NCI-H146 treated with DMSO at 0.1 percent for 48 hours (cell line): Measurements from ENCODE around the gene POP5.
"Not testable (repeated sequence)": the region's sequence is repeated elsewhere in the genome, so short reads cannot be mapped to it uniquely, and the experiment has no call there.

Source experiments
- DNase-seq: peaks from one replicate; lab custom pipeline; 2025; ENCODE audit not compliant: unreplicated experiment; lab: John Stamatoyannopoulos, UW

POP5 gene, protein sequence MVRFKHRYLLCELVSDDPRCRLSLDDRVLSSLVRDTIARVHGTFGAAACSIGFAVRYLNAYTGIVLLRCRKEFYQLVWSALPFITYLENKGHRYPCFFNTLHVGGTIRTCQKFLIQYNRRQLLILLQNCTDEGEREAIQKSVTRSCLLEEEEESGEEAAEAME

DNA sequence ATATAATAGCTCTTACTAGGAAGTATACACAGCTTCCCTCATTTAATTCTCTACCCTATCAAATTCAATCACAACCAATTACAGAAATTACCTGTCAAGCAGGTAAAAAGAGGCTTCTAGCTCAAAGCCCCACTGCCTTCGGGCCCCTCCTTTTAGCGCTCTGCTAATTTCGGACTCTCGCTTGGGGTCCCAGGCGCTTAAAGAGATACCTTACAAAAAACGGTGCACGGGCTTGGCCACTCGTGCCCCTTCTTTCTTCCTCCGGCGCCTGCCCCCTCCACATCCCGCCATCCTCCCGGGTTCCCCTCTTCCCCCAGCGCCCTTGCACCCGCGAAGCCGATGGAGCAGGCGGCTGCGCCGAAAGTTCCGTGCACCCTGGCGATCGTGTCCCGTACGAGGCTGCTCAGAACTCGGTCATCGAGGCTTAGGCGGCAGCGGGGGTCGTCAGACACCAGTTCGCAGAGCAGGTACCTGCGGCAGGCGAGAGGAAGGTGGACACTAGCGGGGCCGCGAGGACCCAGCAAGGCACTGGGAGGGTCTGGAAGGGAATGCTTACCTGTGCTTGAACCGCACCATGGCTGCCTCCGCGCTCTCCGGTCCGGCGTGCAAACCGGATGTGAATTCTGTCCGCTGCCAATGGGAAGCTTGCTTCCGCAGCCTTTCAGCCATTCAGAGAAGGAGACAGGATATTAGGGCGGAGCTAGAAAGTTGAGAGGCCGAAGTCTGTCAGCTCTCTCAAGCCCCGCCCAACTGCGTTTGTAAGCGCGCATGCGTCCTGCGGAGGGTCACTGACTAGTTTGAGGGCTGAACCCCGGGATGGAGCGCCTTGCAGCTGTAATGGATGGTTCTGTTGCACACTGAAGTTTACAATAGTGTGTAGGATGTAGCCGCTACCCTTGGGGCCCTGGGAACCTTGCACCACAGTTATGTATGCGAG is at the start of gene POP5:
Gene POP5 (minus strand): TSS at position 616 of the 937 bp plus-strand sequence. CDS start 40 bp downstream, at position 576.
- DNase-seq: peak; percentile 98

DNA sequence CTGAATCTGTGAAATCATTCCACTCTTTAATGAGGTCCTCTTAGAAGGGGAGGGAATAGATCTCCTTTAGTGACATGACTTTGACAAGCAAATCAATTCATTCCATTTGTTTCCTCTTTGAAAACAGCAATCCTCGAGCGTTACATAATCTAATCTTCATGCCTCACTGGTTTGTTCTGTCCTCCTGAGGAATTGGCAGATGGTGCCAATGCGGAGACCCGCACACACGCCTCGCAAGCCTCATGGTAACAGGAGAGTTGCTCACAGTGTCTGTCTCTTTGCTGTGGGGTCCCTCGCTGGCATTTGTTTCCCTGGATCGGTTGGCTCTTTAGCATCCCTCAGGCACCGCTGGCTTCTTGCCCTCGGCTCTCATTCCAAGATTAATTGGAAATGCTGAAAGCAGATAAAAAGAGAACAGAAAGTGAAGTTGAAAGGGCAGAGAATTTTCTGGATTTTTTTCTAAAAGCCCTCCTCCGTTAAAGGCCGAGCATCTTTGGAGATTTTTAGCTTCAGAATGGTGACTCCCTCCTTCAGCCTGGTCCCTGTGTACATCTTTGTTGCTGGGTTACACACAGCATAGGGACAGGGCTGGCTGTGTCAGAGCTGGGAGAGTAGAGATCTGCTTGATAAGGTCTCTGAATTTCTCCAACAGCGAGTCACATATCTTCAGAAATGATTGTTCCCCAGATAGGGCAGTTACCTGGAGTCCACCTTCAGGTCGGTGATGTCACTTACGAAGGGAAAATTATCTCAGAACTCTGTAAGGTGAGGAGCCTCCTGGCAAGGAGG is 49.1 kb upstream of the POP5 start:
- DNase-seq: no peak

DNA sequence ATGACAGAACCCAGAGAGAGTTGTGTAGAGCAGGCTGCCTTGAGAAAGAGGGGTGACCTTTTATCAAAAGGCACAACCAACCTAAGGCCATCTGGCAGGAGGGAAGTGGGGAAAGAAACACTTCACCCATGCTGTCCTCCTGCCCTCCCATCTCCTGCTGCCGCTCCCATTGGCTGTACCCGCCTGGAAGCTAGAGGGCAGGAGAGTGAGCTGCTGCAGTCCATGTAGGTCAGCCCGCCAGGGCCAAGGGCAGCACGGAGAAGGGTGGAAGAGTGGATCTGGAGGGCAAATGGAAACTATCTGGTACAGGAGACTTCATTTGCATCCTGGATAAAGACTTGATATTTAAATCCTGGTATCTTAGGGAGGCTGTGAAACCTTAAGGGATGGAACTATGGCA is 47.7 kb upstream of the POP5 start:
- DNase-seq: no peak

DNA sequence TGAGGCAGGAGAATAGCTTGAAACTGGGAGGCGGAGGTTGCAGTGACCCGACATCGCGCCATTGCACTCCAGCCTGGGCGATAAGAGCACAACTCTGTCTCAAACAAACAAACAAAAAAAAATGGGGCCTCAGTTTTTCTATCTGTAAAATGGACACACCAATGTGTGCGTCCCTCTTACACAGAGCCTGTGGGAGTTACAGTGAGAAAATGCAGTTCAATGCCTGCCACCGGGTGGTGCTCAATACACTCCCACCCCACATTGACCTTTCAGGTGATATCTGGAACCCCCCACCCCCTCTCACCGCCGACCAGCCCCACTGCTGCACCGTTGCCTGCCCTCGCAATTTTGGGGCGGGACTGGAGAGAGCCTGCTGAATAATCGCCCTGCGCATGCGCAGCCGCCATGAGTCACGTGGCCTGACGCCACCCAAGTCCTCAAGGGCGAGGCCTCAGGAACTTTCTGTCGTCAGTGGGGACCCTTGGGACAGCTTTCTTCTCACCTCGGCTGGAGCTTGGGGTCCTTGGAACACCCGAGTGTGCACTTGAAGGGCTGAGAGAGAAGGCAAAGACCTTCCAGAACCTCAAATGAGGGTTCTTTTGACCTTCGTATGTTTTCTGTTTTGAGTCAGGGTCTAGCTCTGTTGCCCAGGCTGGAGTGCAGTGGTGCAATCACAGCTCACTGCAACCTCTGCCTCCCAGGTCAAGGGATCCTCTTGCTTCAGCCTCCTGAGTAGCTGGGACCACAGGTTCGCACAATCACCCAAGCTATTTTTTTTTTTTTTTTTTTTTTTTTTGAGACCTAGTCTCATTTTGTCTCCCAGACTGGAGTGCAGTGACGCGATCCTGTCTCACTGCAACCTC is 44.6 kb upstream of the POP5 start:
- no peak for DNase-seq

DNA sequence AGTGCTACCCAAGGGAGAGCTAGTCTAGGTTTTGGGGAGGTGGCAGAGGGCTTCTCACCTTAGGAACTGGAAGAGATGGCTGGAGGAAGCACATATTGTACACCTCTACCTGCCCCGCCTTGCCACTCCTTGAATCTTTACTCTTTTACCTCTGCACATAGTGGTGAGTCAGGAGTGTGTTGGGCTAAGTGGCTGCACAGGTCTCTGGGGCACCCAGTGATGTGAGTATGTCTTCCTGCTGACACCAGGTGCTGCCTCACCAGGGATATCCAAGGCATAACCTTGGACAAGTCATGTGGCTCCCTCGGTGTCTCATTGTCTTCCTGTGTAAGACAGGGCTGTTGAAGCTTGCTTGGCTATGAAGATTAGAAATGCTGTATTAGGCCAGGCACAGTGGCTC is 39.4 kb upstream of the POP5 start:
- DNase-seq: no peak

DNA sequence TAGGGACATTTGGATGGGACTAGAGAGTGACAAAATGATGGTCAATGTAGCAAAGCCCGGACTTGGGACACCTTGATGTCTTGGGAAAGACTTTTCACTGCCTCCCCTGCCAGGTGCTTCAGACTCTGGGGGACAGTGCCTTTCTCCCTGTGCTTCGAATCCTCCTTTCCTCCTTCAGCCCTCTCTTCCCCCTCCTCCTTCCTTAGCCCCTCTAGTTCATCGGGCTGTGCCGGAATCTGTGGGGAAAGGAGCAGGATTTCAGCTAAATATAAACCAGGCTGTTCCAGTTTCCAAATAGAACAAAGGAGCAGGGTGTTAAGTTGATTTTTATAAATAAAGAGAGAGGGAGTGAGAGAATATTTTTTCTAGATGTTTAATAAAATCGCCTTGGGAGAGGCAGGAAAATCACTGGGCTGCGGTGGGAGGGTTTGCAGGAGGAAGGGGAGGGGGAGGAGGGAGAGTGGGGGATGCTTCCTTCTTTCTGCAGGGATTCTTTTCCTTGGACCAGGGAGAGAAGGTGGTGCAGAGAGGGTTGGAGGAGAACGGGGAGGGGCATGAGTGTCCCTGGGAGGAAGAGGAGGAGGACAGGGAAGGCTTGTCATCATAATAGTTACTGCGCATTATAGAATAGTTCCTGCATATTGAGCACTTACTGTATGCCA is 37.9 kb upstream of the POP5 start:
- DNase-seq: no peak

DNA sequence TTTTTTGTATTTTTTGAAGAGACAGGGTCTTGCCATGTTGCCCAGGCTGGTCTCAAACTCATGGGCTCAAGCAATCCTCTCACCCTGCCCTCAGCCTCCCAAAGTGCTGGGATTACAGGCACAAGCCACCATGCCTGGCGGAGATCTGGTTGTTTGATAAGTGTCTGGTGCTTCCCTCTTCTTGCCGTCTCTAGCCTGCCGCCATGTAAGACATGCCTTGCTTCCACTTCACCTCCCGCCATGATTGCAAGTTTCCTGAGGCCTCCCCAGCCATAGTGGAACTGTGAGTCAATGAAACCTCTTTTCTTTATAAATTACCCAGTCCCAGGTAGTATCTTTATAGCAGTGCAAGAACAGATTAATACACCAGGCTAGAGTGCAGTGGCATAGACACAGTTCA is 36.6 kb upstream of the POP5 start:
- DNase-seq: not testable (repeated sequence)

DNA sequence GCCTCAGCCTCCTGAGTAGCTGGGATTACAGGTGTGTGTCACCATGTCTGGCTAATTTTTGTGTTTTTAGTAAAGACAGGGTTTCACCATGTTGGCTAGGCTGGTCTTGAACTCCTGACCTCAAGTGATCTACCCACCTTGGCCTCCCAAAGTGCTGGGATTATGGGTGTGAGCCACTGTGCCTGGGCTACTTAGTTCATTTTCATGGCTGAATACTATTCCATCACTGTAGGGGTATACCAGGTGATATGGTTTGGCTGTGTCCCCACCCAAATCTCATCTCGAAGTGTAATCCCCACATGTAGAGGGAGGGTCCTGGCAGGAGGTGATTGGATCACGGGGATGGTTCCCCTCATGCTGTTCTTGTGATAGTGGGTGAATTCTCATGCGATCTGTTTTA is 36.0 kb upstream of the POP5 start:
- not testable (repeated sequence) for DNase-seq

DNA sequence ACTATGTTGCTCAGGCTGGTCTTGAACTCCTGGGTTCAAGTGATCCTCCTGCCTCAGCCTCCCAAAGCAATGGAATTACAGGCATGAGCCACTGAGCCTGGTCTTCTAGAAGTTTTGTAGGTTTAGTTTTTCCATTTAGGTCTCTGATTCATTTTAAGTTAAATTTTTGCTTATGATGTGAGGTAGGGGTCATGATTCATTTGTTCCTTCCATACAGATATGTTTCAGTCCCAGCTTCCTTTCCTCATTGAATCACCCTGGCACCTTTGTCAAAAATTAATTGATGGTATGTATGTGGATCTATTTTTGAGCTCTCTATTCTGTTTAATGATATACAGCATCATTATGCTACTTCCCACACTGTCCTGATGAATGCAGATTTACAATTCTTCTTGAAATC is 33.6 kb upstream of the POP5 start:
- DNase-seq: no peak

DNA sequence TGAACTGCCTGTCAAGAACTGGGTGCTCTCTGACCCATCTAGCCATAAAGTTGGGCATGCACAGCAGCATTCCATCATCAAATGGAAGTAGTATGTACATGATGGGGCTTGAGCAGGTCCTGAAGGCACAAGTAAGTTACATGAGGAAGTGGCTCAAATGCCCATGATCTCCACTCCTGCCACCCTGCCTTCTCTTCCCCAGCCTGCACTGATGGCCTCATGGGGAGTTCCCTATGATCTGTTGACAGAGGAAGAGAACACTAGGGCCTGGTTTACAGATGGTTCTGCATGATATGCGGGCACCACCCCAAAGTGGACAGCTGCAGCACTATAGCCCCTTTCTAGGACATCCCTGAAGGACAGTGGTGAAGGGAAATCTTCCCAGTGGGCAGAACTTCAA is 30.3 kb upstream of the POP5 start:
- DNase-seq: not testable (repeated sequence)

DNA sequence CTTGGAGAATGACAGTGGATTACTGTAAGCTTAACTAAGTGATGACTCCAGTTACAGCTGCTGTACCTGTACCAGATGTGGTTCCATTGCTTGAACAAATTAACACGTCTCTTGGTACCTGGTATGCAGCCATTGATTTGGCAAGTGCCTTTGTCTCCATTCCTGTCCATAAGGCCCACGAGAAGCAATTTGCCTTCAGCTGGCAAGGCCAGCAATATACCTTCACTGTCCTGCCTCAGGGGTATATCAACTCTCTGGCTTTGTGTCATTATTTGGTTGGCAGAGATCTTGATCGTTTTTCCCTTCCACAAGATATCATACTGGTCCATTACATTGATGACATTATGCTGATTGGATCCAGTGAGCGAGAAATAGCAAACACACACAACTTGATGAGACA is 29.4 kb upstream of the POP5 start:
- no peak for DNase-seq

DNA sequence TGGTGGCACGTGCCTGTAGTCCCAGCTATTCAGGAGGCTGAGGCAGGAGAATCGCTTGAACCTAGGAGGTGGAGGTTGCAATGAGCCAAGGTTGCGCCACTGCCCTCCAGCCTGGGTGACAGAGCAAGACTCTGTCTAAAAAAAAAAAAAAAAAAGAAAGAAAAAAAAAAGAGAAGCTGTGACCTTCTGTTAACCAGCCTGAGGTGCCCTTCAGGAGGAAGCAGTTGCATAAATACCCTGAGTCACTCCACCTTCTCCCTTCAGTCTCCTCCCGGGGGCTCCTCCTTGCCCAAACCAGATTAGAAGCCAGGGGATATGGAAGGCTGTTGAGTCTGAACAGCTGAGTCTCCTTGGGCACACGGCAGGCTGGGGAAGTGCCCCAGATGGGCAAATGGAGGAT is 21.2 kb upstream of the POP5 start:
- DNase-seq: not testable (repeated sequence)

DNA sequence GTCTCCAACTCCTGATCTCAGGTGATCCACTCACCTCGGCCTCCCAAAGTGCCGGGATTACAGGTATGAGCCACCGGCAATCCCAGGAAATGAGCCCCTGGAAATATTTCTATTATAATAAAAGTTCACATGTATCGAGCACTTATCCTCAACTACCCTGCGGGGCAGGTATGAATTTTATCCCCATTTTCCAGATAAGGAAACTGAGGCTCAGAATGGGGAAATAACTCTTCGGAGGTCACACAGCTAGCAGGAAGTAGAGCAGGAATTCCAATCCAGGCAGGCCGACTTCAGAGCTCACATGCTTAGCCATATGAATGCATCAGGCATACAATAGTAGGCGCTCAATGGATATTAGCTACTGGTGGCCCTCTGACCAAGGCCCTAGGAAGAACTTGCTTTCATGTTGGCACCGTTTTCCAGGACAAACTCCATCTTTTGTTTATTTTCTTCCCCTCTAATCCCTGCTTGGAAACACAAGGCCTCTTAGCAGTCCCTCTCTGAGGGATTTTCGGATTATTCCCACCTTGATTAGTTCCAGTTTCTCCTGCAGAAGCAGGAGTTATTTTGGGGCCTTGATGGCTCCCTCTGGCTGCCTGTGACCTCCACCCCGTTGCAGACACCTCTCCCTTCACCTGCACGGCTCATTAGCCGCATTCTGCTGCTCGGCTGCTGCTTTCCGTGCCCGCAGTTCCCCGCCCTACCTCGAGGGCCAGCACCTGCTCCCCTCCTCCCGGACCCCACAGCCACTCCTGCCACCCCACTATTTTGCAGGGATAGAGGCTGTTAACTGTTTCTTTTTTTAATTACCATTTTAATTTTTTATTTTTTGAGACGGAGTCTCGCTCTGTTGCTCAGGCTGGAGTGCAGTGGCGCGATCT is 18.7 kb upstream of the POP5 start:
- no peak for DNase-seq

DNA sequence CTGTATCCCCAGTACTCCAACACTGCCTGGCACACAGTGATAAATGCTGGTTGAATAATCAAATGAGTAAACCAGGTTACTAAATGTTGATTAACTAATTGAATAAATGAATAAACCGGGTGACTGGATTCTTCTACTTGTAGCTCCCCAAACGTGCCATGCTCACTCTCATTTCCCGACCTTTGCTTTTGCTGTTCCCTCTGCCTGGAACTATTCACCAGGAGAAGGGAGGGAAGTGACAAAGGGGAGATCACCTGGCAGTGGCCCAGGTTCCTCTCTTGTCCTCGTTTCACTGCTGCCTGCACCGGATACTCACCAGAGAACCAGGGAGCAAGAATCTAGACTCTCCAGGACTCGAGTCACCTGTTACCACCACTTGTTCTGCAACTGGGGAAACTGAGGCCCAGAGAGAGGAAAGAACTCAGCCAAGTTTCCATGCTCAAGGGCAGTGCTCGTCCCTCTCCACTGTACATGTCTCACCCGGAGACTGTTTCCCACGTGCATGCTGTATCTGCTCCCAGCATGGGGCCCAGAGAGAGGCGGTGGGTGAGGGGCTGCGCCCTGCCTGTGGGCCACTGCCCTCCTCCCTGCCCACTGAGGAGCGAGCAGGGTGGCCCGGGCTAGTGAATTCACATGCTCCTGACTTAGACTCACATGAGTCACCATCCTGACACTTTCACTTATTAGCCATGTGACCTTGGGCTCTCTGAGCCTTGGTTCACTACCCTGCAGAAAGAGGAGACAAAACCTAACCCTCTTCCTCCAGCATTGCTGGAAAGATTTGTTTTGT is 17.7 kb upstream of the POP5 start:
- DNase-seq: no peak

DNA sequence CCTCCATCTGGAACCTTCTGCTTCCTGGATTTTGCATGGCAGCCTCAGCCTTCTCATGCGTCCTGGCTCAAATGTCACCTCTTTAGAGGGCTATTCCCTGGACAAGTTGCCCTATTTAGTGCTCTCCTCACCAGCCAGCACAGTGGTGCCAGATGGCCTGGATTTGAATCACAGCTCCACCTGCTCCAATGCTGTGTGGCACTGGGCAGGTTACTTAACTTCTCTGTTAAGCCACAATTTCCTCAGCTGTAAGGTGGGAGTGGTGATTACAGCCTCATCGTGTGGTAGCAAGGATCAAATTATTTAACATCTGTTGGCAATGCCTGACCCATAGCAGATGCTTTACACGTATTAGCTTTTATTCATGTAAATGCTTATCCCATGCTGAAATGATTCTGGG is 16.7 kb upstream of the POP5 start:
- DNase-seq: no peak

DNA sequence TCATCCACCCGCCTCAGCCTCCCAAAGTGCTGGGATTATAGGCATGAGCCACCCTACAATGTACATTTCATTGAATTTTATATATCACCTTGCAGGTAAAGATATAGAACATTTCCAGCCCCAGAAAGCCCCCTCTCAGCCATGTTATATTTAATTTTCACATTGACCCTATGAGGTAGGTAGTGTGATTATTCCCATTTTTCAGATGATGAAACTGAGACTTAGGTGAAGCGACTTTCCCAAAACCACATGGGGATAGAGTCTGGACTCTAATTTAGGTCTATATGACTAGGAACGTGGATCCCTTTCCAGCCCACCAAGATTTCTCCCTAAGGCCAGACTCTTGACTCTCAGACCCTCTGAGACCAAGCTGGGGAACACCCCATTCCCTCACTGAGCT is 15.7 kb upstream of the POP5 start:
- DNase-seq: no peak

DNA sequence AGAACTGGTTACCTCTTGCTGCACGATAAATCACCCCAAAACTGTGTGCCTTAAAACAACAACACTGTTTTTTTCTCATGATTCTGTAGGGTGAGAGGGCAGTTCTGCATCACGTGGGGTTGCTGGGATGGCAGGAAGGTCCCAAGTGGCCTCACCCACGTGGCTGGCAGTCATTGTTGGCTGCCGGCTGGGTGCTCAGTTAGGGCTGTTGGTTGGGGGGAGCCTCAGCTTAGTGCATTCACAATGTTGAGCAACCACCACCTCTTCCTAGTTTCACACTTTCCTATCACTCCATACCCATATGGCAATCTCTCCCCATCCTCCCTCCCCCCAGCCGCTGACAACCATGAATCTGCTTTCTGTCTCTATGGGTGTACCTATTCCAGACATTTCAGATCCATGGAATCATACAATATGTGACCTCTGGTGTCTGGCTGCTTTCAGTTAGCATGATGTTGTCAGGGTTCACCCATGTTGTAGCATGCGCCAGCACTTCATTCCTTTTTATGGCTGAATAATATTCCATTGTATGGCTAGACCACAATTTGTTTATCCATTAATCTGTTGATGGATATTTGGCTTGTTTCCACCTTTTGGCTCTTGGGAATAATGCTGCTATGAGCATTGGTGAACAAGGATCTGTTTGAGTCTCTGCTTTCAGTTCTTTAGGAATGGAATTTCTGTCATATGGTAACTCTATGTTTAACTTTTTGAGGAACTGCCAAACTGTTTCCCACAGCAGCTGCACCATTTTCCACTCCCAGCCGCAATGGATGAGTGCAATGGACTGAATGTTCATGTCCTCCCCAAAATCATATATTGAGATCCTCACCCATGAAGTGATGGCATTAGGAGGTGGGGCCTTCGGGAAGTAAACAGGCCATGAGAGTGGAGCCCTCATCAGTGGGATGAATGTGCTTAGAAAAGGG is 11.2 kb upstream of the POP5 start:
- DNase-seq: no peak
